Activated CD8-positive, alpha-beta memory T cell treated with anti-CD3 and anti-CD28 coated beads for 1 hour (primary cell): ENCODE data around the gene CA5B.
"Not testable (repeated sequence)": the region's sequence is repeated elsewhere in the genome, so short reads cannot be mapped to it uniquely, and the experiment has no call there.

Source experiments
- DNase-seq, 2 donors: peaks; one replicate each; pipeline ENCODE4 v3.0.0-alpha.2; 2020; ENCODE audit warnings: low read depth in 1 of 2; ENCODE audit errors: extremely low read depth in 1 of 2

CA5B gene

DNA sequence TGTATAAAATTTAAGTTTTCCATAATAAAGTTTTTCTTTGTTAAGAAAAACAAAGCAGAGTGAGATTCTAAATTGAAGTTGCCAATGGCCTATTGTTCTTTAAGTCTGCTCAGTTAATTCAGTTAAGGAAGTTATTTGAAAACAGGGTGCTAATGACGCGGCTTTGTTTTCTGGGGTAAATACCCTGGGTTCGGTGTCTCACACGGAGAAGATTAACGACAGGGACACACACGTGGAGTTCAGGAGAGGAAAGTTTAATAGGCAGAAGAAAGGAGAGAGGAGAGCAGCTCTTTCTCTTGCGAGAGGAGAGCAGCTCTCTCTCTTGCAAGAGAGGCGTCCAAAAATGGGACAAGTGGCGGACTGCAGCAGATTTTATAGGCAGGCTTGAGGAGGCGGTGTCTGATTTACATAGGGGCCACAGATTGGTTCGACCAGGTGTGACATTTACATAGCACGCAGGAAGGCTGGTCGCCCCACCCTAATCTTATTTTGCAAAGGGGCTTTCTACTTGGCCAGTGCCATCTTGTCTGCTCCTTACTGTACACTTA is 9.6 kb downstream of the CA5B start:
- no peak for DNase-seq

DNA sequence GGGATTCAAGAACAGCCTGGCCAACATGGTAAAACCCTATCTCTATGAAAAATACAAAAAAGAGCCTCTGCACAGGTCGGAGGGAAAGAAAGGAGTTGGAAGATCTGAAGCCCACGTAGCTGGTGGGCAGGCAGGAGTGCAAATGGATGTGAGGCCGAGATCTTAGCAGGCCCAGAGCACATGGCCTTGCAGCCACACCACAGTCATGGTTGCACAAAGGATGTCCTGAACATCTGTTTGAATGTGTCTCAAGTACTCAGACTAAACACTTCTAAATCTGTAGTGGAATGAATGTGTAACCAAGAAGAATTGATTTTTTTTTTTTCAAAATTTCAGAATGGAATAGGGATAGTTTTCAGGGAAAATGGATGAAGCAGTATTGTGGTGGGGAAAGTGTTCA is 10.8 kb downstream of the CA5B start:
- no peak for DNase-seq

DNA sequence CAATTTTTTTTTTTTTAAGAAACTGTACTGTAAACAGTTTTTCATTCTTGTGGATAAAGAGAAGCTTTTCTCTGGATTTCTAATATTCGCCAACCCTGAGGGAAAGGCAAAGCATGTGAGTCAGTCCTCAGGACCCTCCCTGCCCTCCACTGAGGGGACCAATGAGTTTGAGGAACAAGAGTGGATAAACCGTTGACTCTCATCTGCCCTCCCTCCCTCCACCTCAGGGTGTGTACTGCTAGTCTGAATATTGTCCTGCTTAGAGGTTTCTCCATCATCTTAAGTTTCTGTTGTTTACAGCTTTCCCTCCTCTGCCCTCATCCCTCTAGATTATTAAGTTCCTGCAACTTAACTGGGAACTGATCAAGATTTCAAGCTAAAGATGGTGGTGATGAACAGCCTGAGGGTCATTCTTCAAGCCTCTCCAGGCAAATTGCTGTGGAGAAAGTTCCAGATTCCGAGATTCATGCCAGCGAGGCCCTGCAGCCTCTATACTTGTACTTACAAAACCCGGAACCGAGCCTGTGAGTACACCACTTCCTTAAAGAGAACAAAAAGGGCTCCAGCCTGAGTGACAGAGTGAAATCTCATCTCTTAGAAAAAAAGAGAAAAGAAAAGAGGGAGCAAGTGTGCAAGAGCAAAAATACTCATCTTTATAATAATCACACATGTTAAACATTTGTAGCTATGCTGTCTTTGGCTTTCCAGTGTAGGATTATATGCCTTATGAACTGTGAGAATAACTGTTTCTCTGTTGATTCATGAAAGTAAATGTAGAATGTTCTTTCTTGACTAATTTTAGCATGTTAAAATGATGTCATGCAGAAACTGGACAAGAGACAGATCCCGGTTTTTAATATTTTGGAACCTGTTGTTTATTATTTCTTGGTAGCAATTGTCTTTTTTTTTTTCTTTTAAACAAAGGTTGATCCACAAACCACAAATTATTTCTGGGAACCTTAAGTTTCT is 11.9 kb downstream of the CA5B start:
- no peak for DNase-seq

GRCh38 chrX:15750611-15751154 is 12.6 kb downstream of the CA5B start:
- no peak for DNase-seq

- no peak for DNase-seq
These were observed 13.2 kb downstream of the CA5B start for GRCh38 chrX:15751155-15751819.

DNA sequence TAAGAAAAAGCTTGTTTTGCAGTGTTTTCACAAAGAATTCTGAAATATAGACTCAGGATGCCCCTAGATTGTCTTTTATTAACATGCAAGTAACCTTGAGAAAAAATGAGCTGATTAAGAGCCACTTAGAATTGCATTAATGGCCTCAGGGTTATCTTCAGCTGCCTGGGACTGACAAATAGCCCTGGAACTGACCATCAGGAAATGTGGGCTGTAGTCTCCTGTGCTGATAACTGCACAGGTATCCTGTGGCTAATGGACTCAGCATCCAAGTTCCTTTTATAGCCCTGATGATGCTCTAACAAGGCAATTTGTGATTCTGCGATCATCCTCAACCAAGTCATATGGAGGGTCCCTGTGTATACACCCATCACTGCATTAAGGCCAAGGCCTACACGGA is 17.0 kb downstream of the CA5B start:
- no peak for DNase-seq

DNA sequence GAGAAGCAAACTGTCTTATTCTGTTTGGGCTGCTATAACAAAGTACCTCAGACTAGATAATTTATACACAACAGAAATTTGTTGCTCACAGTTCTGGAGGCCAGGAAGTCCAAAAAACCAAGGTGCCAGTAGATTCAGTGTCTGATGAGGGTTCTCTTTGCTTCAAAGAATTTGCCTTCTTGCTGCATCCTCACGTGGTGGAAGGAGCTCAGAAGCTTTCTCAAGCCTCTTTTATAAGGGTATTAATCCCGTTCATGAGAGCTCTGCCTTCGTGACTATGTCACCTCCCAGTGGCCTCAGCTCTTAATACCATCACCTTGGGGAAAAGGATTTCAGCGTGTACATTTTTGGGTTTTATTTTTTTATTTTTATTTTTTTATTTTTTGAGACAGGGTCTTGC is 20.1 kb downstream of the CA5B start:
- no peak for DNase-seq

- DNase-seq: not testable (repeated sequence)
These were observed 21.8 kb downstream of the CA5B start for GRCh38 chrX:15759886-15760285.

DNA sequence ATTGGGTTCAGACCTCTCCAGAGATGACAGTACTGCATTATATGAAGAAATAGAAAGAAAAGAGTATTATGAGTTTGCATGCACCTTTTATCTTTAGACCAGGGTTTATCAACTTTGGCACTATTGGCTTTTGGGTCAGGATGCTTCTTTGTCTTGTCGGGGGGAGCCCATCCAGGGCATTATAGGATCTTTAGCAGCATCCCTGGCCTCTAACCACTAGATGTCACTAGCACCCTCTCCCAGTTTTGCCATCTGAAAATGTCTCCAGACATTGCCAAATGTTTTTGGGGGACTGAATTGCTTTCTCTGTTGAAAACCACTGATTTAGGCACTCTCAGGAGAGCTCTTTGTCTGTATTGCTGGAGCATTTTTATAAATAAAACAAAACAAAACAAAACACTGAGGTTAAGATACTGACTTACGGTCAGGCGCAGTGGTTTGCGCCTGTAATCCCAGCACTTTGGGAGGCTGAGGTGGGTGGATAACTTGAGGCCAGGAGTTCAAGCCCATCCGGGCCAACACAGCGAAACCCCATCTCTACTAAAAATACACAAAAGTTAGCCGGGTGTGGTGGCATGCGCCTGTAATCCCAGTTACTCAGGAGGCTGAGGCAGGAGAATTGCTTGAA is 23.6 kb downstream of the CA5B start:
- DNase-seq: no peak

- DNase-seq: no peak
These were observed 31.4 kb downstream of the CA5B start for GRCh38 chrX:15769300-15769954.

GRCh38 chrX:15781961-15782699 is 44.1 kb downstream of the CA5B start:
- no peak for DNase-seq

DNA sequence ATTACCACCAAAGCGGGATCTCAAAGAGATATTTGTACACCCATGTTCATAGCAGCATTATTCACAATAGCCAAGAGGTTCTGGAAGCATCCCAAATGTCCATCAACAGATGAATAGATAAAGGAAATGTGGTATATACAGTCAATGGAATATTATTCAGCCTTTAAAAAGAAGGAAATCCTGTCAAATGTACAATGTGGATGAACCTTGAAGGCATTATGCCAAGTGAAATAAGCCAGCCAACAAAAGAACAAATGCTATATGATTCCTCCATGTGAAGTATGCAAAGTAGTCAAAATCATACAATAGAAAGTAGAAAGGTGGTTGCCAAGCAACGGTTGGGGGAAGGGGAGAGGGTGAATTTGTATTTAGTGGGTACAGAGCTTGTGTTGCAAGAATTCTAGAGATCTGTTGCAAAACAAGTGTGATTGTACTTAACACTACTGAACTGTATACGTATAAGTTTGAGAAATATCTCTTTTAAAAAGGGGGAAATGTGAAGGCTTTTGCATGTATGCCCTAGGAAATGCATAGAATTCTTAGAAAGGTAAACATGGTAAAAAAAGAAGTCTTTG is 47.2 kb downstream of the CA5B start:
- DNase-seq: no peak

DNA sequence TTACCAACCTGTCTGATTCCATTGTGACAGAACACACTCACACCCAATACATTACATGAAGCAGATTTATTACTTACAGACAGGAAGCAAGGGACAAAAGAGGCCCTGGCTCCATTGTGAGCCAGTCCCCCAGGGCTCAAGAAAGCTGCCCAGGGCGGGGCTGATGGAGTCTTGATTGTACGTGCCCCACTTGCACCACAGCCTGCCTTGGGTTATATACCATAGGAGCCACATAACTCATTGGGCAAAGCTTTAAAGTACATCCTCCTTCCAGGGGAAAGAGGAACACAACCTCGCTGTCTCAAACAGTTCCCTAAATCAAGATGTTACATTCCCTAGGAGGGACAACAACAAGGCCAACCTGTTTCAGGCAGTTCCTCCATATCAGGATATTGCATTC is 48.8 kb downstream of the CA5B start:
- no peak for DNase-seq

GRCh38 chrX:15789979-15790768 is 52.1 kb downstream of the CA5B start, which contains the start of gene ZRSR2:
Gene ZRSR2 (plus strand): TSS chrX:15790484. CDS start chrX:15790496, 12 bp downstream.
- peak; percentile 71 to 78 for DNase-seq

DNA sequence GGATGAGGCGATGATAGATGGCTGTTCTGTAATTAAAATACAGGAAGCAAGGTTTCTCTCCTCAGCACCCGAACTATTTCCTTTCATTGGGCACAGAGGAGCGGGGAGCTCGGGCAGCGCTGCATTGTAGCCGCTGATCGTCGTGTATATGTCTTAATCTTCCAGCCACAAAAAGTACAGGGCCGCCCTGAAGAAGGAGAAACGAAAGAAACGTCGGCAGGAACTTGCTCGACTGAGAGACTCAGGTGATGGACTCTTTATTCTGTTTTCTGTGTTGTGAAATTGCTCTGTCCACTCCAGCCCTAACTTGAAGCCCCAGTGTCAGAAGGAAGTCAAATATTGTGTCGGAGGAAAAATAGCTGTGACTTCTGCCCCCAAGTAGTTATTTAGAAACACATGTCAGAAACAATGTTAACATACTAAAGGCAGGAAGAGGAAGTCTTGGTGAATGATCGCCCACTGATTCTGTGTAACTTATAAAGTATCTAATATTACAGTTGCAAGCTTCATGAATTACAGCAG is 52.8 kb downstream of the CA5B start:
- no peak for DNase-seq

DNA sequence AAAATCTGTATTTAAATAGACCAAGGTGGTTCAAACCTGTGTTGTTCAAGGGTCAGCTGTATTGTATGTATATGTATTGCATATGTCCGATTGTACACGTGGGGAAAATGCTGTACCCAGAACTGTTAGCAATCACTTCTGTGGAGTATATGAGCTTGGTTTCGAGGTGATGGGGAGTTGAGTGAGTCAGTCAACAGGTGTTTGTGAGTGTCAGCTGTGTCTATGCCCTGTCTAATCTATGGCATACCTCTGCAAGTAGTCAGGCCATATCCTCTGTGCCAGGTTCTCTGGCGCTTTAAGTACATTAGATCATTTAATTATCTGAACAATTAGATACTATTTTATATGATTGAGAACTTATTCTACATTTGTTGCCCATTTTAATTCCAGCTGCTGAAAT is 59.6 kb downstream of the CA5B start:
- DNase-seq: no peak

- no peak for DNase-seq
These were observed 66.5 kb downstream of the CA5B start for GRCh38 chrX:15804563-15804962.

DNA sequence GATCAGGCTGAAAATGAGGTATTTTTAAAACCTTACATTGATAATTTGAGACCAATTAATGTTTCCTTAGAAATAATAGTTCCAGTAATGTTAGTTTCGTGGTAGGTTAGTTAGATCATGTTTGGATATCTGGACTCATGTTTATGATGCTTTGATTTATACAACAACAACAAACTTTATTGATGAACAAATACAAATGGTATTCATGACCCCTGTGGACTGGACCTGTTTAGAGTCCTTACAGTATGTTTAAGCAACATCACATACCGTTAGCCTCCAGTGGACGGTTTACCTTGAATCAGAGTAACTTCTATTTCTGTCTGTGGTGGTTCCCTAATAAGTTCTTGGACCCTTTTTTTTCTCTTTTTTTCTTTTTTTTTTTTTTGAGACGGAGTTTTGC is 70.2 kb downstream of the CA5B start:
- no peak for DNase-seq
